H1 (cell line): ENCODE data around the gene CMTR1. TPM values are rescaled to one million over a fixed set of nuclear protein-coding genes. Genes with fewer than 3 reads are reported as not detected.

Experiments used
- CTCF ChIA-PET: fragments of 300-600 bp; sonication (Branson Sonifier 250); formaldehyde crosslinking; loops from one replicate; lab custom pipeline; 2021; ENCODE audit not compliant: partially characterized antibody; lab: Charles Lee
- POLR2A ChIA-PET: fragments of 300-600 bp; sonication (Branson Sonifier 250); formaldehyde crosslinking; loops from one replicate; lab custom pipeline; 2021; ENCODE audit warnings: inconsistent platforms; ENCODE audit not compliant: partially characterized antibody; lab: Charles Lee
- DNase-seq, 2 experiments: peaks; one replicate each; pipeline versions ENCODE4 v3.0.0 to v3.0.0-alpha.2; 2010 to 2022; ENCODE audit warnings: low spot score in 2 of 2, low read depth in 1 of 2, mixed read lengths in 1 of 2
- FAIRE-seq: peaks from 2 replicates; lab custom pipeline; 2011; peaks lifted over from hg19 to GRCh38; lab: Jason Lieb, UNC
- H2AFZ ChIP-seq: 2 replicates; pipeline ENCODE4 v1.8.1; 2012; ENCODE audit warnings: low read length, inconsistent platforms
- H2AK5ac ChIP-seq: 2 replicates; pipeline ENCODE4 v1.6.1; 2013; ENCODE audit warnings: low read depth, low read length
- H2BK120ac ChIP-seq: replicated peaks from 2 replicates; pipeline ENCODE3; 2013; ENCODE audit warnings: low read depth, low read length, inconsistent platforms
- H2BK12ac ChIP-seq: 2 replicates; pipeline ENCODE4 v1.6.1; 2013; ENCODE audit warnings: low read depth, low read length
- H2BK15ac ChIP-seq: 2 replicates; pipeline ENCODE4 v1.6.1; 2013; ENCODE audit warnings: low read length
- H2BK20ac ChIP-seq: 2 replicates; pipeline ENCODE4 v1.6.1; 2013; ENCODE audit warnings: low read length
- H2BK5ac ChIP-seq: 2 replicates; pipeline ENCODE4 v1.6.1; 2013; ENCODE audit warnings: low read depth, low read length
- H3K14ac ChIP-seq: 2 replicates; pipeline ENCODE4 v1.6.1; 2013; ENCODE audit warnings: inconsistent platforms; ENCODE audit not compliant: insufficient read length
- H3K18ac ChIP-seq: 2 replicates; pipeline ENCODE4 v1.6.1; 2013; ENCODE audit warnings: low read length; ENCODE audit errors: extremely low read depth
- H3K23ac ChIP-seq: 2 replicates; pipeline ENCODE4 v1.6.1; 2013; ENCODE audit warnings: inconsistent platforms; ENCODE audit not compliant: insufficient read length
- H3K23me2 ChIP-seq: 2 replicates; pipeline ENCODE4 v1.6.1; 2013; ENCODE audit warnings: low read depth, low read length
- H3K27ac ChIP-seq: 2 replicates; pipeline ENCODE4 v1.6.1; 2011; ENCODE audit warnings: low read depth, low read length, inconsistent platforms
- H3K27me3 ChIP-seq, 4 experiments: replicated peaks in 1 of 4; 1 replicate in 1 of 4; 2 replicates in 3 of 4; pipeline versions ENCODE4 v1.6.1 to v1.8.1; 2011 to 2013; ENCODE audit warnings: low read length in 3 of 4, mild to moderate bottlenecking in 3 of 4, inconsistent platforms in 2 of 4, mixed read lengths in 2 of 4, moderate library complexity in 1 of 4; ENCODE audit not compliant: control insufficient read depth in 3 of 4, insufficient read depth in 3 of 4; ENCODE audit errors: extremely low read depth in 1 of 4
- H3K36me3 ChIP-seq, 4 experiments: 2 replicates each; pipeline versions ENCODE4 v1.6.1 to v1.8.1; 2011 to 2013; ENCODE audit warnings: mild to moderate bottlenecking in 4 of 4, low read length in 3 of 4, moderate library complexity in 2 of 4, control low read depth in 1 of 4, inconsistent platforms in 1 of 4; ENCODE audit not compliant: insufficient read depth in 4 of 4, control insufficient read depth in 2 of 4
- H3K4ac ChIP-seq: replicated peaks from 2 replicates; pipeline ENCODE3; 2013; ENCODE audit warnings: low read length, low read depth, mixed read lengths, inconsistent platforms; ENCODE audit not compliant: insufficient read length
- H3K4me1 ChIP-seq, 4 experiments: replicated peaks in 1 of 4; 1 replicate in 1 of 4; 2 replicates in 3 of 4; pipeline versions ENCODE4 v1.6.1 to v1.8.1; 2011 to 2013; ENCODE audit warnings: low read length in 3 of 4, inconsistent platforms in 2 of 4, mixed read lengths in 1 of 4; ENCODE audit not compliant: insufficient read depth in 4 of 4, control insufficient read depth in 3 of 4
- H3K4me2 ChIP-seq, 2 experiments: 2 replicates each; pipeline versions ENCODE4 v1.6.1 to v1.8.1; 2011 to 2013; ENCODE audit warnings: low read depth in 2 of 2, low read length in 2 of 2, control low read depth in 1 of 2, inconsistent platforms in 1 of 2, mild to moderate bottlenecking in 1 of 2; ENCODE audit not compliant: insufficient read depth in 1 of 2
- H3K4me3 ChIP-seq, 4 experiments: fragments of 200-600, 300-600 bp in 1 of 4; sonication (generic), shearing (Covaris generic), sonication (Bioruptor Twin) in 1 of 4; 2 replicates each; pipeline versions ENCODE4 v1.5.1 to v1.8.1; 2011 to 2016; ENCODE audit warnings: low read length in 4 of 4, low read depth in 3 of 4, control low read depth in 2 of 4, inconsistent platforms in 2 of 4, mild to moderate bottlenecking in 2 of 4, mixed read lengths in 1 of 4, moderate library complexity in 1 of 4; ENCODE audit not compliant: insufficient read depth in 2 of 4; ENCODE audit errors: extremely low read depth in 1 of 4
- H3K56ac ChIP-seq: replicated peaks from 2 replicates; pipeline ENCODE3; 2013; ENCODE audit warnings: low read depth, mild to moderate bottlenecking, mixed read lengths, low read length, inconsistent platforms; ENCODE audit not compliant: insufficient read length
- H3K79me1 ChIP-seq: 2 replicates; pipeline ENCODE4 v1.6.1; 2013; ENCODE audit warnings: low read depth, low read length, control low read depth
- H3K79me2 ChIP-seq, 2 experiments: 2 replicates each; pipeline versions ENCODE4 v1.6.1 to v1.8.1; 2012 to 2013; ENCODE audit warnings: low read length in 2 of 2, mild to moderate bottlenecking in 2 of 2, inconsistent platforms in 1 of 2; ENCODE audit not compliant: insufficient read depth in 2 of 2, control insufficient read depth in 1 of 2
- H3K9ac ChIP-seq, 4 experiments: replicated peaks in 1 of 4; 1 replicate in 1 of 4; 2 replicates in 3 of 4; pipeline versions ENCODE4 v1.6.1 to v1.8.1; 2011 to 2013; ENCODE audit warnings: low read depth in 3 of 4, low read length in 3 of 4, control low read depth in 2 of 4, mild to moderate bottlenecking in 2 of 4, moderate library complexity in 2 of 4, inconsistent platforms in 1 of 4; ENCODE audit errors: extremely low read depth in 1 of 4
- H3K9me3 ChIP-seq, 2 experiments: 2 replicates each; pipeline versions ENCODE4 v1.6.1 to v1.8.1; 2012 to 2013; ENCODE audit warnings: mild to moderate bottlenecking in 2 of 2, moderate library complexity in 2 of 2, control low read depth in 1 of 2, inconsistent platforms in 1 of 2, low read depth in 1 of 2, low read length in 1 of 2, mixed read lengths in 1 of 2; ENCODE audit not compliant: insufficient read depth in 2 of 2
- H4K20me1 ChIP-seq, 2 experiments: replicated peaks in 1 of 2; 2 replicates each; pipeline versions ENCODE3 to v1.8.1; 2011 to 2013; ENCODE audit warnings: inconsistent platforms in 2 of 2, low read length in 2 of 2, mild to moderate bottlenecking in 1 of 2; ENCODE audit not compliant: insufficient read depth in 2 of 2, control insufficient read depth in 1 of 2
- H4K5ac ChIP-seq: 2 replicates; pipeline ENCODE4 v1.6.1; 2013; ENCODE audit warnings: low read length, low read depth, mixed read lengths, inconsistent platforms; ENCODE audit not compliant: insufficient read length
- H4K8ac ChIP-seq: 2 replicates; pipeline ENCODE4 v1.8.0; 2013; ENCODE audit warnings: mild to moderate bottlenecking, moderate library complexity, low read length, inconsistent platforms; ENCODE audit not compliant: insufficient read depth; ENCODE audit errors: extremely low read depth
- H4K91ac ChIP-seq: replicated peaks from 2 replicates; pipeline ENCODE3; 2013; ENCODE audit warnings: low read length, mixed read lengths, inconsistent platforms; ENCODE audit not compliant: insufficient read length
- MAFK ChIP-seq: IDR thresholded peaks from 2 replicates; pipeline ENCODE4 v1.6.1; 2012; ENCODE audit warnings: low read depth, mild to moderate bottlenecking, improper control_type of control experiment, low read length
- WGBS, 2 experiments: shearing (Covaris generic) in 1 of 2; methylation state at CpG; one replicate each; pipeline versions ENCODE4 v1.1.6 to v1.1.7; 2013 to 2015; ENCODE audit warnings: low lambda C conversion rate in 2 of 2, mixed read lengths in 2 of 2, inconsistent platforms in 1 of 2, low coverage in 1 of 2, missing lambda C conversion rate in 1 of 2; ENCODE audit not compliant: insufficient replicate concordance in 2 of 2, insufficient coverage in 1 of 2, insufficient read length in 1 of 2; ENCODE audit errors: extremely low coverage in 1 of 2, missing lambda C conversion rate in 1 of 2; 5-methylcytosine and 5-hydroxymethylcytosine counted together
- polyA plus RNA-seq, 7 experiments: library from polyadenylated mRNA; depleted of rRNA in 3 of 7; stranded (reverse) in 5 of 7; unstranded in 2 of 7; fragments of >200 nt in 5 of 7; fragments of 200-250 nt in 2 of 7; gene quantifications; 1 replicate in 5 of 7; 2 replicates in 1 of 7; 4 replicates in 1 of 7; pipeline versions ENCODE4 v1.2.1 to v1.2.3, GENCODE V29; 2011 to 2013; ENCODE audit warnings: missing spikeins in 2 of 7, mixed read lengths in 2 of 7
- total RNA-seq: library from RNA; stranded (reverse); fragmentation: NEBNext Ultra II Directional; extraction: Animal tissue kit (Norgen Biotek cat#: 25700); gene quantifications from 2 replicates; pipeline ENCODE4 v1.2.1, GENCODE V29; 2021

Gene CMTR1
- total and polyA plus RNA-seq, 2 of the 8 experiments (the other 6 are each of a cell fraction or from before 2014, with no cell fraction given), result 15.2 to 33.1 TPM

GRCh38 chr6:37473364-37474095, 40.5 kb downstream of the CMTR1 start:
- Histone ChIP-seq H3K9me3 (no peaks in the 10 kb centered on the region), H3K27me3 (no peaks in the 10 kb centered on the region), H2BK20ac (no peak overlapping the region), H3K4me3 (no peak overlapping the region), H2AK5ac (no peak overlapping the region), H2BK15ac (no peak overlapping the region), H3K23me2 (no peaks in the 10 kb centered on the region), H2AFZ (no peak overlapping the region), H3K4me1 (no peaks in the 10 kb centered on the region), H3K14ac (no peak overlapping the region), H4K20me1 (peaks cover 0 to 3% of the 10 kb centered on the region in 2 experiments), H3K79me2 (no peaks in the 10 kb centered on the region), H3K79me1 (no peaks in the 10 kb centered on the region), H3K9ac (no peak overlapping the region), H3K23ac (no peak overlapping the region), H4K91ac (no peak overlapping the region), H4K5ac (no peak overlapping the region), H3K36me3 (peaks cover 3 to 41% (median 8%) of the 10 kb centered on the region in 4 experiments; a peak in 5 of 8 replicates), H3K27ac (no peak overlapping the region), H2BK120ac (no peak overlapping the region), H4K8ac (no peak overlapping the region), H2BK12ac (no peak overlapping the region), H3K56ac (no peak overlapping the region), H3K4ac (no peak overlapping the region), H2BK5ac (no peak overlapping the region), H3K18ac (no peak overlapping the region), H3K4me2 (no peak overlapping the region)
- TF ChIP-seq MAFK, result no peak
- WGBS, 2 experiments, result 85% methylated on average over 8 of the region's 8 CpGs; no CpG with 5 or more reads in 1 of the 2 experiments
- FAIRE-seq, result no peak
- CTCF ChIA-PET, result interaction anchor here (0.6 to 1.7 kb wide), 7 partner anchors 11 to 373 kb away, joined by 3 to 6 read pairs (median 4); no protein-coding TSS in a partner anchor
- DNase-seq, result no peak
- POLR2A ChIA-PET, result no interaction called here
